Stimulated activated naive CD8-positive, alpha-beta T cell treated with anti-CD3 and anti-CD28 coated beads, Interleukin-15, Interleukin-2, amounts not matched to agents 100 U/mL and 50 U/mL, for 24 hours (primary cell): ENCODE results near the gene RPE65.
A peak's percentile ranks its signal among the peaks of the same experiment; 100 is the strongest.
"Not testable (repeated sequence)": the region's sequence is repeated elsewhere in the genome, so short reads cannot be mapped to it uniquely, and the experiment has no call there.

Experiments used
- ATAC-seq: fragments of 150-1000 bp; cut with Tn5 transposase; one replicate; pipeline ENCODE4 v1.10.0; 2021
- DNase-seq: peaks from one replicate; pipeline ENCODE4 v3.0.0; 2021

RPE65 gene

GRCh38 chr1:68449901-68450300 is at the start of gene RPE65:
Gene RPE65 (minus strand): TSS chr1:68449954. CDS start chr1:68449905, 49 bp downstream.
- DNase-seq = no peak
- no peak for ATAC-seq

DNA sequence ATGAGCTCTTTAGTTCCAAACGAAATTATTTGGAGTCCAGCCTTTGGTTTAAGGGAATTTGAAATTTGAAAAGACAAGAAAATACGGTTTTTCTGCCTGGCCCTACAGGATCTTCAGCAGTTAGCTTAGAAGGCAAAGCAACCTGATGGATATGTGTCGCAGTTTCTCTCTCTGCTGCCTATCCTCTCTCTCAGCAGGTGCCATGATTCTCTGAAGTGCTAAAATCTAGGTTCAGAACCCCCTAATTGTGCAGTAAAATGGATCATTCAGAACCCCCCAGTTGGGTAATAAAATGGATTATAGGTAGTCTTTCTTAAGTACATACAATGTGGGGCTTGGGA is 47.6 kb upstream of the RPE65 start:
- no peak for ATAC-seq

GRCh38 chr1:68496680-68497357 is 47.1 kb upstream of the RPE65 start, which contains the start of gene DEPDC1:
Gene DEPDC1 (minus strand): TSS chr1:68497082. CDS start chr1:68496999, 83 bp downstream.
- ATAC-seq = peak; percentile 99
- peak; percentile 83 for DNase-seq

More for the DNA sequence above, 47.6 kb upstream of the RPE65 start:
- no peak for DNase-seq

GRCh38 chr1:68495968-68496679 is 46.4 kb upstream of the RPE65 start:
- ATAC-seq = no peak
- peak; percentile 3 for DNase-seq

GRCh38 chr1:68495532-68495931 is 45.8 kb upstream of the RPE65 start:
- ATAC-seq (no peak), DNase-seq (no peak)

DNA sequence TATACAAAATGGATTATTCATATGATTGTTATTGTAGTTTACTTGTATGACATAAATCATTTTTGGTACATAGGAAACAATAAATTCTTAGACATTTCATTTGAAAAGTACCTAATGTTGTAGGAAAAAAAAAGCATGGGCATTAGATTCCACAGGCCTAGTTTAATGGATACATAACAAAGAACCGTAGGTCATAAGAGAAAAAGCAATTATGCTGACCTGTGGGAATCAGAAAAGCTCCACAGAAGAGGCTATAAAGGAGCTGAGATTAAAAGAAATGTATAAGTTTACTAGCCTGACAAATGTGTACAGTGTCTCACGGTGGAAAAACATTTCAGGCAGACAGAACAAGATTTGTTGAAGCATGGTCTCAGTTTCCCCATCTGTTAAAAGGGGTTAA is 43.4 kb upstream of the RPE65 start:
- DNase-seq = no peak
- no peak for ATAC-seq

DNA sequence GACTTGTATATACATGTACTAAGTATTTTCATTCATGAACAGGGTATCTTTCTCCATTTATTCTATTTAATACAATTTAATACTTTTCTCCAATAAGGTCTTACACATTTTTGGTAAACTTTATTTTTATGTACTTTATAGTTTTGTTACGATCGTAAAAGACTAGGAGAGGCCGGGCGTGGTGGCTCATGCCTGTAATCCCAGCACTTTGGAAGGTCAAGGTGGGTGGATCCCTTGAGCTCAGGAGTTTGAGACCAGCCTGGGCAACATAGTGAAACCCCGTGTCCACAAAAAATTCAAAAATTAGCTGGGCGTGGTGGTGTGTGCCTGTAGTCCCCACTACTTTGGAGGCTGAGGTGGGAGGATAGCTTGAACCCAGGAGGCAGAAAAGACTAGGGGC is 42.5 kb upstream of the RPE65 start:
- not testable (repeated sequence) for ATAC-seq

DNA sequence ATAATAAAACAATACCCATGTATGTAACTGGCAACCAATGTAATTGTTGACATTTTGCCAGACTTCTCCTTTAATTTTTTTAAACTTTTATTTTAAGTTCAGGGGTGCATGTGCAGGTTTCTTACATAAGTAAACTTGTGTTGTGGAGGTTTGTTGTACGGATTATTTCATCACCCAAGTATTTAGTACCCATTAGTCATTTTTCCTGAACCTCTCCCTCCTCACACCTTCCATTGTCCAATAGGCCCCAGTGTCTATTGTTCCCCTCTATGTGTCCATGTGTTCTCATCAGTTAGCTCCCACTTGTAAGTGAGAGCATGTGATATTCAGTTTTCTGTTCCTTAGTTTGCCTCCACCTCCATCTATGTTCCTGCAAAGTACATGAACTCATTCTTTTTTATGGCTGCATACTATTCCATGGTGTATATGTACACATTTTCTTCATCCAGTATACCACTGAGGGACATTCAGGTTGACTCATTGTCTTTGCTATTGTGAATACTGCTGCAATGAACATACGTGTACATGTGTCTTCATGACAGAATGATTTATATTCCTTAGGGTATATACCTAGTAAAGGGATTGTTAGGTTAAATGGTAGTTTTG is 40.4 kb upstream of the RPE65 start:
- DNase-seq (no peak), ATAC-seq (no peak)

More for the DNA sequence above, 42.5 kb upstream of the RPE65 start:
- not testable (repeated sequence) for DNase-seq

DNA sequence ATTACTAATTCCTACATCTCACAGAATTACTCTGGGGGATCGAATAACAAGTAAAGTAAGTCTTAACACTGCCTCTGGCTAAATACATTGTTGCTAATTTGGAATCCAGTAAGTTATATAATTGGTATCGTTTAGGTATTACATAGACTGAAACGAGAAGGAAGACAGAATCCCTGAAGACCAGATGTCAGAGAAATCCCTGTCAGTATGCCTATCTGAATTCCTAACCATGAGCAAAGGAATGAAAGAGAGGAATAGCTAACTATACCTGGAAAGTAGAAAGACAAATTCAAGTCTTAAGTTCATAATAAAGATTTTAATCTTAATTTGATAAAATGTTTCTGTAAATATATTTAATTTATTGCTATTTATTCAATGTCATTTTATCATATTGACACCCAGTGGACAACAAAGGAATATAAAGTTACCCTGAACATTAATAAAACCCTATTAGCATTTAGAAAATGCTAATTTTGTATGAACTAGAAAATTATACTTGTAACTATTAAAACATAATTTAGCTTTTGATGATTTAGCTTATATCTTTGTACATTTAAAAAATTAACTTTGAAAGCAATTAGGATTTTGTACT is 35.8 kb upstream of the RPE65 start:
- DNase-seq (no peak), ATAC-seq (no peak)

DNA sequence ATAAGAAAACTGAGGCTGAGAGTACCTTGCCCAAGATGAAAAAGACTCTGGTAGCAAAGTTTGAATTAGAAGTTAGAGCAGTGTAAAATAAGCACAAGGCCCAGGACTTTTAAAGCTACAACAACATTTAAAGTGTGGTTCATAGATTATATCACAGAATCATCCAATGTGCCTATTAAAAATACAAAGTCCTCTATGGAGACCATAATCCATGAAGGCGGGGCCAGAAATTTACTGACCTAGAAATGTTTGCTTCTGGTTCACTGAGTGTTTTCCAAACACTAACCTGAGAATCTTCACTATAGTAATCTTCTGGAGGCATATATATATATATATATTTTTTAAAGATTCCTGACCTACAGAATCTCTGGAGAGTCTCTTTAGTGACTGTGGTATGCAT is 34.9 kb upstream of the RPE65 start:
- DNase-seq (no peak), ATAC-seq (no peak)

DNA sequence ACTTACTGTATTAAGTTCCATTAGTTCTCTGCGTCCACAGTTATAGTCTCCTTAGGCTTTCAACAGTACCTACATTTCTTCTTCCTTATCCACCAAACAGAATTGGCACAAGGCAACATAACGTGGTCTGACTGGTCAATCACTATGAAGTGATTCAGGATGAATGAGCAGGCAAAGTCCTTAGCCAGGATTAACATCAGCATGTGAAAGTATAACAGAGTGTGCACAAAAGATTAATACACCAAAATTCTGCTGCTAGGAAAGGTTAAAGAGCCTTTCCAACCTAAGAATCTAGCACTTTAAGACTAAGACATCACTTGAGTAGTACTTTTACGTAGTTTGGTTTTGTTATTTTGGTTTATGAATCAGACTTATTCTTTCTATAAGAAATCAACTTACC is 31.3 kb upstream of the RPE65 start:
- DNase-seq = no peak
- no peak for ATAC-seq

GRCh38 chr1:68479501-68479900 is 29.7 kb upstream of the RPE65 start:
- DNase-seq = no peak
- no peak for ATAC-seq

DNA sequence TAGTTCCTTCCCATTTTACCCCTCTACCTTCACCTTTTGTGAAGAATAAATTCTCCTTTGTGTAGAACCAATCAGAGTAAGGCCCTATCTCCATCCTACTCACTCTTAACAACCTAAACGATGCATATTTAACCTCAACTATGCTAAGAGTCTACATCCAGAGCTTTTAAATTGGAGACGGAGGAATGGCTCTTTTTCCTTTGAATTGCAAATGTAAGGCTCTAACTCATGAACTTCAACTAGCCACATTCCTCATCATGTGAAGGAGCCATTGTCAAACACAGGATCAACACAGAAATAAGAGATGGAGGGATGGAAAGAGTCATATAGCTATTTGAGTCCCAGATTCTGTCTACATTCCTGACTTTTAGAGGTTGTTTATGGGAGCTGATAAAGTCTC is 28.9 kb upstream of the RPE65 start:
- DNase-seq (no peak), ATAC-seq (no peak)

GRCh38 chr1:68476626-68477025 is 26.9 kb upstream of the RPE65 start:
- not testable (repeated sequence) for ATAC-seq, DNase-seq

- ATAC-seq = no peak
- no peak for DNase-seq
Observed at GRCh38 chr1:68473060-68473459, 23.3 kb upstream of the RPE65 start.

GRCh38 chr1:68470388-68470970 is 20.7 kb upstream of the RPE65 start:
- ATAC-seq (no peak), DNase-seq (no peak)

DNA sequence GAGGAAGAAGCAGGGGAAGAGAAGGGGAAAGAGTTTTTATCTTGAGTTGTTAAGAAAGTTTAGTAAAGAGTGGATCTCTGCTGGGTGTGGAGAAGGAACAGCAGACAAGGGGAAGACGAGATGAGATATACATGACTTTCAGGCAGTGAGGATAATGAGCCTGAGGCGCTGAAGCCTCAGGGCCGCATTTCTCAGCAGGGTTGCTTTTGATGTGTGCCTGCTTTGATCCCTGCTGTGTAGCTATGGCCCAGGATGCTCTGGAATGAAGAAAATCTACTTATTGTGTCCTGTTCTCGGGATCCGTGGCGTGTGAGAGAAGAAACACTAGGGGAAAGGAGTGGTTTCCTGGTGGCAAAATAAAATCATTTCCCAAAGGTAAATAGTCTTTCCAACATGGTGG is 15.1 kb upstream of the RPE65 start:
- no peak for DNase-seq
- no peak for ATAC-seq

DNA sequence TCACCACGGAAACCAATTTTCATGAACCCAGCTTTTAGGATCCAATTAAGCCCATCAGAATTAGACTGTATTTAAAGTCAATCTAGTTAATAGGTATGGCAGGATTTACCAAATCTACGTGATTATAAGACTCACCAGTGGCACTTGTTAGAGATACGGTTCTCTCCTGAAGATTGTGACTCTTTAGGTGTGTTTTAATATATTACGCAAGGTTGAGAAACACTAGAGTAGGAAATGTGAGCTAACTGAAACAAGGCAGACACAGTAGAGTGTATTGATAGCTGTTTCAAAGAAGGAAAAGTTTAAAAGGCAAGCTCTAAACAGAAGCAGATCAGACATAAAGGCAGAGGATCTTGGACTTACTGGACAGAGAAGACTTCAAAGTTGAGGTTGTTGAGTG is 11.2 kb upstream of the RPE65 start:
- ATAC-seq = no peak
- no peak for DNase-seq

- ATAC-seq (no peak), DNase-seq (no peak)
Observed at GRCh38 chr1:68459796-68460195, 10.0 kb upstream of the RPE65 start.

- ATAC-seq = no peak
- no peak for DNase-seq
Observed at GRCh38 chr1:68459091-68459490, 9.3 kb upstream of the RPE65 start.

- DNase-seq = no peak
Observed at GRCh38 chr1:68456202-68456601, 6.4 kb upstream of the RPE65 start.

DNA sequence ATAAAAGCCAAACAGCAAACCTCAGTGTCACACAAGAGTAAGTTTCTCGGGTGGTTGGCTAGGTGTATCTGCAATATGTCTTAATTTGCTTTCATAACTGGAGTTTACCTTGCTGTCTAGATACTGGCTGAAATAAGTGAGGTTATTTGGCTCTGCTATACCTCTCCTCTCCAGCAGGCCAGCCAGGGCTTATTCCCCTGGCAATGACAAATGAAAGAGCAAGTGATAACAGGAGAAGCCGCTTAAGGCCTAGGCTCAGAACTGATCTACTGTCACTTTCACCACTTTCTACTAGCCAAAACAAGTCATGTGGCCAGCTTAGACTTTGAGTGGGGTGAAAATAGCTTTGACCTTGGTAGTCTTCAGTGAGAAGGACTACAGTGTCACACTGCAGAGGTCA is 4.8 kb upstream of the RPE65 start:
- no peak for DNase-seq
- ATAC-seq = no peak

More at GRCh38 chr1:68456202-68456601, 6.4 kb upstream of the RPE65 start:
- no peak for ATAC-seq
